Panc1 (cell line): ENCODE data around the gene PRPF40A. TPM values are rescaled to one million over a fixed set of nuclear protein-coding genes. Genes with fewer than 3 reads are reported as not detected.

Source experiments
- ATAC-seq: fragments of 200-7000 bp; cut with Tn5 transposase; 2 replicates; pipeline ENCODE4 v1.9.1; 2020; ENCODE audit warnings: mild to moderate bottlenecking, moderate library complexity
- BruUV-seq: library from RNA; stranded (reverse); fragments of 400-500 nt; replicated peaks from 2 replicates; lab custom pipeline; 2021; lab: Mats Ljungman, UMichigan
- CTCF ChIA-PET: fragments of 300-600 bp; sonication (Branson Sonifier 250); formaldehyde crosslinking; loops from one replicate; lab custom pipeline; 2022; ENCODE audit warnings: antibody characterized with exemption; lab: Charles Lee
- POLR2A ChIA-PET: fragments of 300-600 bp; sonication (Branson Sonifier 250); formaldehyde crosslinking; loops from one replicate; lab custom pipeline; 2022; ENCODE audit warnings: antibody characterized with exemption; lab: Charles Lee
- DNase-seq: peaks from one replicate; pipeline ENCODE4 v3.0.0-alpha.2; 2010; ENCODE audit warnings: low read depth, low spot score
- H3K27ac ChIP-seq: 2 replicates; pipeline ENCODE4 v1.5.1; 2011; ENCODE audit warnings: mild to moderate bottlenecking, low read length, inconsistent platforms
- H3K27me3 ChIP-seq: fragments of 200-500 bp; sonication (Bioruptor generic); 2 replicates; pipeline ENCODE4 v1.6.0; 2014; ENCODE audit warnings: low read length, inconsistent platforms; ENCODE audit not compliant: control insufficient read depth, insufficient read depth
- H3K36me3 ChIP-seq: fragments of 200-500 bp; sonication (Bioruptor generic); 2 replicates; pipeline ENCODE4 v1.5.1; 2014; ENCODE audit warnings: inconsistent platforms, mild to moderate bottlenecking, low read length, moderate library complexity; ENCODE audit not compliant: control insufficient read depth, insufficient read depth
- H3K4me1 ChIP-seq: 2 replicates; pipeline ENCODE4 v1.5.1; 2011; ENCODE audit warnings: inconsistent platforms, mild to moderate bottlenecking, low read length, moderate library complexity; ENCODE audit not compliant: control insufficient read depth, insufficient read depth
- H3K4me3 ChIP-seq, 2 experiments: 2 replicates each; pipeline ENCODE4 v1.5.1; 2011 to 2012; ENCODE audit warnings: low read depth in 2 of 2, low read length in 2 of 2, mild to moderate bottlenecking in 2 of 2, inconsistent platforms in 1 of 2, moderate library complexity in 1 of 2
- H3K9me3 ChIP-seq: fragments of 200-500 bp; sonication (Bioruptor generic); 2 replicates; pipeline ENCODE4 v1.5.1; 2014; ENCODE audit warnings: low read depth, mild to moderate bottlenecking, inconsistent platforms, low read length, moderate library complexity; ENCODE audit not compliant: control insufficient read depth, insufficient read depth
- CTCF ChIP-seq: fragments of 450-650 bp; IDR thresholded peaks from 2 replicates; pipeline ENCODE4 v1.5.1; 2017; ENCODE audit warnings: mild to moderate bottlenecking
- POLR2AphosphoS5 ChIP-seq: IDR thresholded peaks from 2 replicates; pipeline ENCODE4 v1.6.1; 2012; ENCODE audit warnings: mild to moderate bottlenecking, low read depth, low read length, moderate library complexity
- REST ChIP-seq, 2 experiments: IDR thresholded peaks; 2 replicates each; pipeline ENCODE4 v1.6.1; 2011 to 2012; ENCODE audit warnings: low read depth in 2 of 2, control low read depth in 1 of 2, low read length in 1 of 2, mild to moderate bottlenecking in 1 of 2, moderate library complexity in 1 of 2; ENCODE audit not compliant: insufficient read depth in 1 of 2
- SIN3A ChIP-seq: IDR thresholded peaks from 2 replicates; pipeline ENCODE4 v1.6.1; 2012; ENCODE audit warnings: low read depth, mild to moderate bottlenecking, low read length, moderate library complexity, borderline replicate concordance; ENCODE audit not compliant: insufficient read depth
- TCF7L2 ChIP-seq: IDR thresholded peaks from 2 replicates; pipeline ENCODE4 v1.6.1; 2011; ENCODE audit warnings: mild to moderate bottlenecking, low read depth, low read length, inconsistent platforms
- in situ Hi-C: cut with HindIII; loops from 2 replicates; pipeline ENCODE4 v1.10.0; 2016; ENCODE audit warnings: low sequenced_read_pairs, low pct_unique_long_range_greater_than_20kb
- intact Hi-C: fragments of 100-400 bp; cut with micrococcal nuclease; formaldehyde crosslinking; loops from one replicate; pipeline ENCODE4 v1.10.0; 2022; ENCODE audit not compliant: unreplicated experiment
- total RNA-seq: library from RNA; stranded (reverse); gene quantifications from one replicate; pipeline ENCODE4 v1.2.1, GENCODE V29; 2021; ENCODE audit not compliant: unreplicated experiment

The PRPF40A gene
- total RNA-seq, 1 experiment from 2014 or later: 142 TPM

- no peak for DNase-seq
- H3K9me3 ChIP-seq: no peaks in the 10 kb centered on the region
- ChIA-PET CTCF (no interaction called here), POLR2A (no interaction called here)
- no TSS peak for BruUV-seq
- in situ Hi-C loops (no loop called here), intact Hi-C loops (no loop called here)
- H3K27me3 ChIP-seq: no peaks in the 10 kb centered on the region
- H3K4me3 ChIP-seq: no peak overlapping the region
- ATAC-seq: no peak
- H3K4me1 ChIP-seq: no peaks in the 10 kb centered on the region
- TF ChIP-seq TCF7L2: no peak
- no peak for TF ChIP-seq REST (IDR thresholded peaks at IDR 0.05; ENCODE audit: insufficient read depth in 1 of 2, low read depth in 2 of 2, low read length in 1 of 2)
- no peak for TF ChIP-seq SIN3A
- no peak for TF ChIP-seq POLR2AphosphoS5
- TF ChIP-seq CTCF: no peak
- no peak overlapping the region for H3K27ac ChIP-seq
- peaks cover 23% of the 10 kb centered on the region for H3K36me3 ChIP-seq
These were observed 99.6 kb downstream of the PRPF40A start for GRCh38 chr2:152617456-152618192.

- peaks cover 23% of the 10 kb centered on the region for H3K36me3 ChIP-seq
- CTCF ChIA-PET: no interaction called here
- no peak for TF ChIP-seq POLR2AphosphoS5
- no peak for TF ChIP-seq CTCF
- no peak for TF ChIP-seq TCF7L2
- no peak for TF ChIP-seq REST (IDR thresholded peaks at IDR 0.05; ENCODE audit: insufficient read depth in 1 of 2, low read depth in 2 of 2, low read length in 1 of 2)
- no peak for TF ChIP-seq SIN3A
- DNase-seq (no peak), ATAC-seq (no peak)
- no peaks in the 10 kb centered on the region for H3K27me3 ChIP-seq
- intact Hi-C loops: no loop called here
- BruUV-seq: no TSS peak
- H3K4me3 ChIP-seq: no peak overlapping the region
- no peaks in the 10 kb centered on the region for H3K4me1 ChIP-seq
- POLR2A ChIA-PET: no interaction called here
- no peak overlapping the region for H3K27ac ChIP-seq
- in situ Hi-C loops: no loop called here
- H3K9me3 ChIP-seq: no peaks in the 10 kb centered on the region
These were observed 102.1 kb downstream of the PRPF40A start for GRCh38 chr2:152615177-152615576.
